ENCODE data around the gene DPH3.

DPH3 gene

GRCh38 chr3:16290827-16291196 is 26.1 kb upstream of the DPH3 start:
- no peak for TF ChIP-seq CTCF (IDR thresholded peaks at IDR 0.05; ENCODE audit: low read length, missing control alignments)
- H3K4me3 ChIP-seq (replicated peaks; ENCODE audit: low read depth, low read length) = no peak overlapping the region
- no peak for DNase-seq (ENCODE audit: low read depth)

GRCh38 chr3:16290007-16290826 is 25.5 kb upstream of the DPH3 start:
- H3K4me3 ChIP-seq (replicated peaks; ENCODE audit: low read depth, low read length) = no peak overlapping the region
- DNase-seq (ENCODE audit: low read depth) = peak; percentile 77
- TF ChIP-seq CTCF (IDR thresholded peaks at IDR 0.05; ENCODE audit: low read length, missing control alignments) = peak; percentile 88

- TF ChIP-seq CTCF (IDR thresholded peaks at IDR 0.05; ENCODE audit: low read length, missing control alignments) = no peak
- H3K4me3 ChIP-seq (replicated peaks; ENCODE audit: low read depth, low read length) = no peak overlapping the region
- DNase-seq (ENCODE audit: low read depth) = no peak
Observed at GRCh38 chr3:16289144-16289889, 24.6 kb upstream of the DPH3 start.

GRCh38 chr3:16288664-16289063 is 23.9 kb upstream of the DPH3 start:
- DNase-seq (ENCODE audit: low read depth) = no peak
- TF ChIP-seq CTCF (IDR thresholded peaks at IDR 0.05; ENCODE audit: low read length, missing control alignments) = no peak
- no peak overlapping the region for H3K4me3 ChIP-seq (replicated peaks; ENCODE audit: low read depth, low read length)

GRCh38 chr3:16286751-16287543 is 22.2 kb upstream of the DPH3 start:
- no peak for TF ChIP-seq CTCF (IDR thresholded peaks at IDR 0.05; ENCODE audit: low read length, missing control alignments)
- H3K4me3 ChIP-seq (replicated peaks; ENCODE audit: low read depth, low read length) = no peak overlapping the region

GRCh38 chr3:16286161-16286560 is 21.4 kb upstream of the DPH3 start:
- no peak overlapping the region for H3K4me3 ChIP-seq (replicated peaks; ENCODE audit: low read depth, low read length)
- TF ChIP-seq CTCF (IDR thresholded peaks at IDR 0.05; ENCODE audit: low read length, missing control alignments) = no peak
- no peak for DNase-seq (ENCODE audit: low read depth)

More at GRCh38 chr3:16286751-16287543, 22.2 kb upstream of the DPH3 start:
- no peak for DNase-seq (ENCODE audit: low read depth)
